Ovary (tissue), 9 donors: ENCODE results near the gene TIMM50. TPM values are rescaled to one million over a fixed set of nuclear protein-coding genes. Genes with fewer than 3 reads are reported as not detected.
A peak's percentile ranks its signal among the peaks of the same experiment; 100 is the strongest.

Source experiments
- DNase-seq, 5 donors: peaks; one replicate each; pipeline ENCODE4 v3.0.0-alpha.2; 2019 to 2020
- H3K27ac ChIP-seq, 2 donors: fragments of 200-600 bp; one replicate each; pipeline versions ENCODE4 v1.5.1 to v1.8.0; 2019 to 2022
- H3K27me3 ChIP-seq: fragments of 200-600 bp; one replicate; pipeline ENCODE4 v1.8.0; 2022
- H3K36me3 ChIP-seq: fragments of 200-600 bp; sonication (generic); one replicate; pipeline ENCODE4 v1.5.1; 2019
- H3K4me1 ChIP-seq: one replicate; pipeline ENCODE4 v1.8.1; 2013; ENCODE audit warnings: mild to moderate bottlenecking, moderate library complexity; ENCODE audit not compliant: insufficient read depth
- H3K4me3 ChIP-seq: fragments of 200-600 bp; sonication (generic); one replicate; pipeline ENCODE4 v1.5.1; 2017
- H3K9me3 ChIP-seq, 2 donors: fragments of 200-600 bp in 1 of 2; sonication (generic) in 1 of 2; one replicate each; pipeline versions ENCODE4 v1.5.1 to v1.8.1; 2013 to 2019; ENCODE audit warnings: mild to moderate bottlenecking in 1 of 2, moderate library complexity in 1 of 2
- EP300 ChIP-seq: sonication (generic); formaldehyde crosslinking; IDR thresholded peaks from one replicate; pipeline ENCODE4 v1.6.1; 2017; ENCODE audit warnings: antibody characterized with exemption
- POLR2A ChIP-seq: fragments of 450-650 bp; IDR thresholded peaks from one replicate; pipeline ENCODE4 v1.6.1; 2017; ENCODE audit warnings: antibody characterized with exemption, mild to moderate bottlenecking, moderate library complexity
- WGBS, 3 donors: extraction: QIAGEN DNeasy Blood & Tissue Kit in 1 of 3; methylation state at CpG; one replicate each; pipeline versions ENCODE4 v1.1.5 to v1.1.7; 2013 to 2017; 5-methylcytosine and 5-hydroxymethylcytosine counted together
- intact Hi-C, 4 donors: fragments of 100-400 bp; cut with DNase I; formaldehyde crosslinking; loops; one replicate each; pipeline versions ENCODE4 v1.11.0 to v1.15.1; 2022 to 2023
- polyA plus RNA-seq, 2 donors: library from polyadenylated mRNA; stranded (reverse); fragments of 200-250 nt in 1 of 2; fragments of 350-450 nt in 1 of 2; fragmentation: Illumina TruSeq in 1 of 2; extraction: RNeasy Lipid Tissue Mini Kit (QIAGEN cat#74804) in 1 of 2; gene quantifications; one replicate each; pipeline ENCODE4 v1.2.3, GENCODE V29; 2013 to 2014
- total RNA-seq, 7 donors: library from RNA; depleted of rRNA in 2 of 7; stranded (reverse); fragments of >200 nt in 2 of 7; fragmentation: NEBNext Ultra II Directional in 3 of 7; extraction: Animal tissue kit (Norgen Biotek cat#: 25700) in 3 of 7; gene quantifications; one replicate each; pipeline versions ENCODE4 v1.1.0 to v1.2.4, GENCODE V29; 2016 to 2023
- TF ChIP-seq, protein P1 (sequence below), 3 donors: fragments of 450-650 bp in 2 of 3; fragments of 200-600 bp in 1 of 3; IDR thresholded peaks; one replicate each; pipeline versions ENCODE4 v1.5.1 to v1.8.0; 2016 to 2022; ENCODE audit warnings: antibody characterized with exemption in 3 of 3, mild to moderate bottlenecking in 1 of 3
- donor health status: DM: no; HTN: no; CAD: no; lungs with moderate emphysema.
- donor health status: DM: no; HTN: no; CAD: no.
- donor health status: Bipolar disorder and iron deficiency.
- donor health status: DM: yes; HTN: yes; CAD: no.
- donor health status: DM: no; HTN: no; CAD: no.
- donor health status: DM: yes; HTN: yes; CAD: no.

Gene TIMM50
- total and polyA plus RNA-seq, 9 donors: 31.5 to 59.9 (median 50.1) TPM

DNA sequence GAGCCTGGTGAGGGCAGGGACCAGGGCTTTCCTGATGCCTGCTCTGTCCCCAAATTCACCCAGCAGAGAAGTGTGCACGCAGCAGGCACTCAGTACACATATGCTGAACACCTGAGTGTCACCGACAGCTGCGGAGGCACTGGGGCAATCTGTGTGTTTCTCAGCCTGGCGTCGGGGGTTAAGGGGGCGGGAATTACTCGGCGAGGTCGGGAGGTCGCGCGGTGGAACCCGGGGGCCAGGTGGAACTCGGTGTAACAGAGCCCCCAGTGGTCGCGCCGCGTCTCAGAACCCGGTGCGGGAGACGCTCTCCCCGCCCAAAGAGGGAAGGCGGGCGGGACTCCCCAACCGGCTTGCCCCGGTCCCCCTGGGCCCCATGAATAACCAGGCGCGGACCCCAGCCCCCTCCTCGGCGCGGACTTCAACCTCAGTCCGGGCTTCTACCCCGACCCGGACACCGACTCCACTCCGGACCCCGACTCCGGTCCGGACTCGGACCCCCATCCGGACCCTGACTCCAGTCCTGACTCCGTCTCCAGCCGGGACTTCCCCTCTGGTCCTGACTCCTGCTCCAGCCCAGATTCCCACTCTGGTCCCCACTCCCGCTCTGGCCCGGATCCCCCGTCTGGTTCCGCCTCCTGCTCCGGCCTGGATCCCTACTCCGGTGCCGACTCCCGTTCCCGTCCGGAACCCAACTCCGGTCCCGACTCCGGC, 34.4 kb downstream of the TIMM50 start, which contains the start of gene SELENOV:
TSS of gene SELENOV (plus strand) at position 300 of the 711 bp plus-strand sequence. CDS start at position 374, 74 bp downstream.
- H3K36me3 ChIP-seq: no peaks in the 10 kb centered on the region
- TF ChIP-seq, protein P1, sequence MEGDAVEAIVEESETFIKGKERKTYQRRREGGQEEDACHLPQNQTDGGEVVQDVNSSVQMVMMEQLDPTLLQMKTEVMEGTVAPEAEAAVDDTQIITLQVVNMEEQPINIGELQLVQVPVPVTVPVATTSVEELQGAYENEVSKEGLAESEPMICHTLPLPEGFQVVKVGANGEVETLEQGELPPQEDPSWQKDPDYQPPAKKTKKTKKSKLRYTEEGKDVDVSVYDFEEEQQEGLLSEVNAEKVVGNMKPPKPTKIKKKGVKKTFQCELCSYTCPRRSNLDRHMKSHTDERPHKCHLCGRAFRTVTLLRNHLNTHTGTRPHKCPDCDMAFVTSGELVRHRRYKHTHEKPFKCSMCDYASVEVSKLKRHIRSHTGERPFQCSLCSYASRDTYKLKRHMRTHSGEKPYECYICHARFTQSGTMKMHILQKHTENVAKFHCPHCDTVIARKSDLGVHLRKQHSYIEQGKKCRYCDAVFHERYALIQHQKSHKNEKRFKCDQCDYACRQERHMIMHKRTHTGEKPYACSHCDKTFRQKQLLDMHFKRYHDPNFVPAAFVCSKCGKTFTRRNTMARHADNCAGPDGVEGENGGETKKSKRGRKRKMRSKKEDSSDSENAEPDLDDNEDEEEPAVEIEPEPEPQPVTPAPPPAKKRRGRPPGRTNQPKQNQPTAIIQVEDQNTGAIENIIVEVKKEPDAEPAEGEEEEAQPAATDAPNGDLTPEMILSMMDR (IDR thresholded peaks at IDR 0.05): no peak
- TF ChIP-seq EP300 (no peak), POLR2A (no peak)
- H3K27ac ChIP-seq: no peak within 1 kb of the TSS
- no peaks in the 10 kb centered on the region for H3K9me3 ChIP-seq
- peaks cover 5% of the 10 kb centered on the region for H3K4me1 ChIP-seq
- DNase-seq: peak in 3 of 5 donors; percentile 20 to 47 (median 44)
- no peaks in the 10 kb centered on the region for H3K27me3 ChIP-seq
- intact Hi-C loops: no loop called here
- peak within 1 kb of the TSS; percentile 12 for H3K4me3 ChIP-seq
- WGBS, 3 donors: 1% methylated on average over 38 to 56 of the region's 56 CpGs

DNA sequence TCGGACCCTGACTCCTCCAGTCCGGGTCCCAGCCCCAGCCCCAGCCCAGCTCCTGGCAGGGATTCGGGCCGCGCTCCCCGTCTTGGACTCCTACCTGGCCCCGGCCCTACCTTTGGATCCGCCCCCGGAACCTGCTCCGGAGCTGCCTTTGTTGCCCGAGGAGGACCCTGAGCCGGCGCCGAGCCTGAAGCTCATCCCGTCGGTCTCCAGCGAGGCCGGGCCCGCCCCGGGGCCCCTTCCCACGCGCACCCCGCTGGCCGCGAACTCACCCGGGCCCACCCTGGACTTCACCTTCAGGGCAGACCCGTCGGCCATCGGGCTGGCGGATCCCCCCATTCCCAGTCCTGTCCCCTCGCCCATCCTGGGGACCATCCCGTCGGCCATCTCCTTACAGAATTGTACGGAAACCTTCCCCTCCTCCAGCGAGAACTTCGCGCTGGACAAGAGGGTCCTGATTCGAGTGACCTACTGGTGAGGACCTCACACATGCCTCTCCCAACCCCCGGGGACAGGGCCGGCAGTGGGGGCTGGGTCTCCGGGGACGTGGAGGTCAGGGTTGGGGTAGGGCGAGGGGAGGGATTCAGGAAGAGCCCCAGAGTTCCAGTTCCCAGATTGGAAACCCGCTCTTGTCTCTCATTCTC, 35.0 kb downstream of the TIMM50 start:
- no peaks in the 10 kb centered on the region for H3K36me3 ChIP-seq

DNA sequence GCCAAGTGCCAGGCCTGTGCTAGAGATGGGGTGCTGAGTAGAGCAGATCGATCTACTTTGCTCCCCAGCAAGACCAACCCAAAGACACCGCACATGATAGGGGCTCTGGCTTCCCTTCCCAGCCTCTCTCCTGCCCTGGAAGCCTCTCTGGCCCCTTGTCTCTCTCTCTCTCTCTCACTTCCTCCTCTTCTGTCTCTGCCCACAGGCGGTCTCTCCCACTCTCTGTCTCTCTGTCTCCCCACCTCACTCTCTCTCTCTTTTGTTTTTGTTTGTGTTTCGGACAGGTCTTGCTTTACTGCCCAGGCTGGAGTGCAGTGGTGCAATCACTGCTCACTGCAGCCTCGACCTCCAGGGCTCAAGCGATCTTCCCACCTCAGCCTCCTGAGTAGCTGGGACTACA, 35.6 kb downstream of the TIMM50 start:
- Histone ChIP-seq H3K4me1 (peaks cover 5% of the 10 kb centered on the region), H3K4me3 (no peak overlapping the region), H3K27me3 (no peaks in the 10 kb centered on the region), H3K9me3 (no peaks in the 10 kb centered on the region), H3K27ac (no peak overlapping the region), H3K36me3 (no peaks in the 10 kb centered on the region)
- TF ChIP-seq, protein P1 (IDR thresholded peaks at IDR 0.05): no peak
- no peak for TF ChIP-seq POLR2A
- TF ChIP-seq EP300: no peak
- DNase-seq: no peak
- intact Hi-C loops: no loop called here
- WGBS, 3 donors: 46 to 56% (median 50%) methylated on average over 6 of the region's 6 CpGs

More for the DNA sequence above, 35.0 kb downstream of the TIMM50 start:
- Histone ChIP-seq H3K9me3 (no peaks in the 10 kb centered on the region), H3K4me3 (peak overlapping the region; percentile 12), H3K4me1 (peaks cover 5% of the 10 kb centered on the region), H3K27ac (no peak overlapping the region), H3K27me3 (no peaks in the 10 kb centered on the region)
- intact Hi-C loops: no loop called here
- WGBS, 3 donors: 1 to 3% (median 1%) methylated on average over 36 to 44 of the region's 44 CpGs
- TF ChIP-seq EP300 (no peak), POLR2A (no peak)
- TF ChIP-seq, protein P1 (IDR thresholded peaks at IDR 0.05): no peak
- no peak for DNase-seq

DNA sequence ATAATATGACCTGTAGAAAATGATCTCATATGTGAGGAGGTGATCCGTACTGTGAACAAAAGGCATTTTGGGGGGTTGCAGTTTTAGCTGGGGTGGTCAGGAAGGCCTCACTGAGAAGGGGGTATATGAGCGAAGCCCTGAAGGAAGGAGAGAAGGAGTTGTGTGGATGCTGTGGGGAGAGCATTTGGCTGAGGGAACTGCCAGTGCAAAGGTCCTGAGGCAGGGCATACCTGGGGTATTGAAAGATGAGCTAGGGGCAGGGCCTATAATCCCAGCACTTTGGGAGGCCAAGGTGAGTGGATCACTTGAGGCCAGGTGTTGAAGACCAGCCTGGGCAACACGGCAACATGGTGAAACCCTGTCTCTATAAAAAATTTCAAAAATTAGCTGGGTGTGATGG, 36.8 kb downstream of the TIMM50 start:
- no peak overlapping the region for H3K4me3 ChIP-seq
- no peak overlapping the region for H3K27ac ChIP-seq
- no peaks in the 10 kb centered on the region for H3K27me3 ChIP-seq
- intact Hi-C loops: no loop called here
- H3K9me3 ChIP-seq: no peaks in the 10 kb centered on the region
- no peaks in the 10 kb centered on the region for H3K36me3 ChIP-seq
- TF ChIP-seq POLR2A (no peak), EP300 (no peak)
- TF ChIP-seq, protein P1 (IDR thresholded peaks at IDR 0.05): no peak
- peaks cover 5% of the 10 kb centered on the region for H3K4me1 ChIP-seq
- DNase-seq: no peak
- WGBS, 3 donors: 78 to 79% (median 78%) methylated on average over 3 of the region's 3 CpGs
